Neuron (in vitro differentiated cells): ENCODE data around the gene SLC2A10.
"Not testable (repeated sequence)": the region's sequence is repeated elsewhere in the genome, so short reads cannot be mapped to it uniquely, and the experiment has no call there.

Source experiments
- H2AFZ ChIP-seq: one replicate; pipeline ENCODE4 v1.6.1; 2013; ENCODE audit warnings: low read depth, mild to moderate bottlenecking, inconsistent platforms, low read length, moderate library complexity
- H3K27me3 ChIP-seq: one replicate; pipeline ENCODE4 v1.6.1; 2013; ENCODE audit warnings: low read length; ENCODE audit not compliant: insufficient read depth
- H3K36me3 ChIP-seq: one replicate; pipeline ENCODE4 v1.6.1; 2013; ENCODE audit warnings: low read length; ENCODE audit not compliant: insufficient read depth
- H3K4me1 ChIP-seq: one replicate; pipeline ENCODE4 v1.6.1; 2013; ENCODE audit warnings: low read length; ENCODE audit not compliant: insufficient read depth
- H3K4me3 ChIP-seq: 2 replicates; pipeline ENCODE4 v1.5.1; 2013; ENCODE audit warnings: mild to moderate bottlenecking, low read length, moderate library complexity
- H3K9me3 ChIP-seq: one replicate; pipeline ENCODE4 v1.6.1; 2013; ENCODE audit warnings: low read length

SLC2A10 gene

DNA sequence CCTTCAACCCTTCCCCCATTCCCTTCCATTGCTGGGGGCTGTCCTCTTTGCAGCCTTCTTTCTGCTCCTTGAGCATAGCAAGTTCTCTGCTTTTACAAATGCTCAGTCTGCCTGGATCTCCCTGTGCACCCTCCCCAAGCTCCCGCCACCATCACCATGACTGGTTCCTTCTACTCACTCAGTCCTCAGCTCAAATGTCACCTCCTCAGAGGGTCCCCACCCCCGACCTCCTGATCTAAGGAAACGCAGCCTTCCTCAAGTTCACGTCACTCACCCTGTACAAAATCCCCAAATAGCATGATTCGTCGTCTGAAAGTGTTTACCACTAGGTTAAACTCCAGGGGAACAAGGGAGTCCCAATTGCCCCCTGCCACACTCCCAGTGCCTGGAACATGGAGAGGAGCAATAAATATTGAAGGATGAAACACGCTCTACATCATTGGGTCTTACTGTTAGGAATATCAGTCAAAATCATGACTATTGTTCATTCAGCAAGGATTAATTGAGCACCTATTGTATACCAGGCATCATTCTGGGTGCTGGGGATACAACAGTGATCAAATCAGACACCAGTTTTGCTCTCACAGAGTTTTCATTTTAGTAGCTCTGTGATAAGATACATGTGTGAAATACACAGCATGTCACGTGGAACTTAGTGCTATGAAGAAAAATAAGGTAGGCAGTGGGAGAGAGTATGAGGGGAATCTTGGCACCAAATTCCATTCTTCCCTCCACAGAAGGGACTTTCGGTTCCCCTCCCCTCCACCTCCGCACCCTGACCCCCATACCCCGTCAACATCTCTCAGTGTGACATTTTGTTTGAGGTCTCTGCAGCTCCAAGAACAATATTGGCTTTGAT, 35.8 kb upstream of the SLC2A10 start:
- H3K27me3 ChIP-seq: no peaks in the 10 kb centered on the region
- H3K4me3 ChIP-seq: no peak overlapping the region
- H3K36me3 ChIP-seq: peaks cover 3% of the 10 kb centered on the region
- peaks cover 8% of the 10 kb centered on the region for H3K4me1 ChIP-seq
- no peak overlapping the region for H2AFZ ChIP-seq
- peaks cover 6% of the 10 kb centered on the region for H3K9me3 ChIP-seq

DNA sequence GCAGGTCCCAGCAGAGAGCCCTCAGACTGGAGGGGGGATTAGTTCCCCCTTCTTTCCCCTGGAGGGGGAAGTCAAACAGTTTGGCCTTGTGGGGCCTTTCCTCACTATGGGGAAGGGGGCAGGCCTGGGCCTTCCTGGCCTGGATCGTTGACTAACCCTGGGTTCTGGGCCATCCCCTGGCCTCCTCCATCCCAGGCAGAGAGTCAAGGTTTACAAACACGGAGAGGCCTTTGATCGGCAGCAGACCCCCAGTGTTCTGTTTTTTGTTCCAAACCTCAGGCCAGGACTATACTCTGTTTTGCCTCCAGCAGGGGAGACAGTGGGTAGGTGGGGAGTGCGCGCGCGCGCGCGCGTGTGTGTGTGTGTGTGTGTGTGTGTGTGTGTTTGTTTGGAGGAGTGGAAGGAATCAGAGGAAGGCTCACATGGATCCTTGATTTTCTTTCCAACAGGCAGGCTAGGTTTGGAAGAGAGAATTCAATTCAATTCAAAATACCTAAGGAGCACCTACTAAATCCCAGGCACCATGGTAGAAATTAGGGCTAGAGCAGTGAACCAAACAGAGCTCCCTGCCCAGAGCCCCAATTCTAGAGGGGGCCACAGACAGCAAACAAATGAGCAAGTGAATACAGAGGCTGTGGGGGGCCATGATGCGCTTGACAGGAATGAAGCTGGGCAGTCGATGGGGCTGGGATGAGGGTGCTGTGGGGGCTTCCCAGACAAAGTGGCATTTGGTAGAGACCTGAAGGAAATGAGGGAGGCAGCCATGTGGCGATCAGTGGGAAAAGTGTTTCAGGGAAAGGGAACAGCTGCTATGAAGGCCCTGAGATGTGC, 35.0 kb upstream of the SLC2A10 start:
- peaks cover 6% of the 10 kb centered on the region for H3K9me3 ChIP-seq

DNA sequence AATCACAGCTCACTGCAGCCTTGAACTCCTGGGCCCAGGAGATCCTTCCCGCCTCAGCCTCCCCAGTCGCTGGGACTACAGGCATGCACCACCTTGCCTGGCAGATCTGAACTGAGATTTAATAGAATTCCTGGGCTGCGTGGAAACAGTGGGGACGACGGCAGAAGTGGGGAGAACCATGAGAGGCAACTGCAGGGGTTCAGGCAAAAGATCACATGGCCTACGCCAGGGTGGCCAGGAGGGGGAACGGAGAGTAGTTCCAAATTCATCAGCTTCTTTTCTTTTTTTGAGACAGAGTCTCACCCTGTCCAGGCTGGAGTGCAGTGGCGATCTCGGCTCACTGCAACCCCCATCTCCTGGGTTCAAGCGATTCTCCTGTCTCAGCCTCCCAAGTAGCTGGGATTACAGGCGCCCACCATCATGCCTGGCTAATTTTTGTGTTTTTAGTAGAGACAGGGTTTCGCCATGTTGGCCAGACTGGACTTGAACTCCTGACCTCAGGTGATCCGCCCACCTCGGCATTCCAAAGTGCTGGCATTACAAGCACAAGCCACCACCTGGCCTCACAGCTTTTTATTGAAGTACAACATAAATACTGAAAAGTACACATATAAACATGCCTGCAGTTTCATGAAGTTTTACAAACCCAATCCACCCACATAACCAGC, 32.7 kb upstream of the SLC2A10 start:
- not testable (repeated sequence) for H3K9me3 ChIP-seq, H3K36me3 ChIP-seq, H3K4me1 ChIP-seq, H3K27me3 ChIP-seq, H3K4me3 ChIP-seq, H2AFZ ChIP-seq

More for the DNA sequence above, 35.0 kb upstream of the SLC2A10 start:
- H3K36me3 ChIP-seq: no peaks in the 10 kb centered on the region
- no peak overlapping the region for H3K4me3 ChIP-seq
- H3K27me3 ChIP-seq: no peaks in the 10 kb centered on the region
- H3K4me1 ChIP-seq: peaks cover 8% of the 10 kb centered on the region
- no peak overlapping the region for H2AFZ ChIP-seq

DNA sequence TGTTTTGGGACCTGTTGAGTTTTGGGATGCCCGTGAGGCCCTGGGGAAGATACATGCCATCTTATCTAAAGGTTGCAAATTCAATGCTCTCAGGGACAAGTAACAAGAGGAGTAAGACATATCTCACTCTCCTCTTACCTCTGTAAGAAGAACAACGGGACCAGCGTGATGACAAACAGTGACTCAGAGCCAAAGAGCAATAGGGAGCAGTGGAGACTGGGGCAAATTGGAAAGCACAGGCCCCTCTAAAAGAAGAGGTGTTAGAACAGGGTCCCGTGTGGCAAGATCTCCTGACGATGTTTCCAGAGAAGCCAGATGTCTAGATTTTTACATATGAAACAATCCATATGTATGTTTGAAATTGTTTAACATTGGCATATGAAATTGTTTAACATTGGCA, 31.8 kb upstream of the SLC2A10 start:
- no peaks in the 10 kb centered on the region for H3K9me3 ChIP-seq
- H2AFZ ChIP-seq: no peak overlapping the region
- no peak overlapping the region for H3K4me3 ChIP-seq
- peaks cover 10% of the 10 kb centered on the region for H3K36me3 ChIP-seq
- H3K27me3 ChIP-seq: no peaks in the 10 kb centered on the region
- peaks cover 8% of the 10 kb centered on the region for H3K4me1 ChIP-seq

DNA sequence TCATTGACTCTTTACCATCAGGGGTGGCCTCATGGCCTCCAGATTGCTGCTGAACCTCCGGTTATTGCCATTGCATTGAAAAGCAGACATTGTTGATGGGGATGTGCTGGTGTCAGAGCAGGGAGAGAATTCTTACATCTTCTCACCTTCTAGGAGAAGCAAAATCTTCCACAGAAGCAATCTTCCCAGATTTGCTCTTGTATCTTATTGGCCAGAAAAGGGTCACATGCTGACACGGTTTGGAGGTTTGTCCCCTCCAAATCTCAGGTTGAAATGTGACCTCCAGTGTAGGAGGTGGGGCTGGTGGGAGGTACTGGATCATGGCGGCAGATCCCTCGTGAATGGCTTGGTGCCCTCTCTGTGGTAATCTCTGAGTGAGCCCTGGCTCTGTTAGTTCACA, 30.9 kb upstream of the SLC2A10 start:
- H3K4me3 ChIP-seq: no peak overlapping the region

GRCh38 chr20:46680684-46681031, 28.8 kb upstream of the SLC2A10 start:
- no peak overlapping the region for H3K4me3 ChIP-seq
- H3K36me3 ChIP-seq: peaks cover 13% of the 10 kb centered on the region
- peaks cover 16% of the 10 kb centered on the region for H3K4me1 ChIP-seq
- no peak overlapping the region for H2AFZ ChIP-seq
- no peaks in the 10 kb centered on the region for H3K27me3 ChIP-seq
- H3K9me3 ChIP-seq: no peaks in the 10 kb centered on the region

More for the DNA sequence above, 30.9 kb upstream of the SLC2A10 start:
- Histone ChIP-seq H3K36me3 (peaks cover 10% of the 10 kb centered on the region), H3K4me1 (peaks cover 16% of the 10 kb centered on the region), H3K27me3 (no peaks in the 10 kb centered on the region), H2AFZ (no peak overlapping the region), H3K9me3 (no peaks in the 10 kb centered on the region)

- no peak overlapping the region for H2AFZ ChIP-seq
- no peaks in the 10 kb centered on the region for H3K9me3 ChIP-seq
- H3K4me3 ChIP-seq: no peak overlapping the region
- H3K4me1 ChIP-seq: peaks cover 16% of the 10 kb centered on the region
- no peaks in the 10 kb centered on the region for H3K27me3 ChIP-seq
- H3K36me3 ChIP-seq: peaks cover 16% of the 10 kb centered on the region
Observed at GRCh38 chr20:46681032-46681854, 28.2 kb upstream of the SLC2A10 start.

DNA sequence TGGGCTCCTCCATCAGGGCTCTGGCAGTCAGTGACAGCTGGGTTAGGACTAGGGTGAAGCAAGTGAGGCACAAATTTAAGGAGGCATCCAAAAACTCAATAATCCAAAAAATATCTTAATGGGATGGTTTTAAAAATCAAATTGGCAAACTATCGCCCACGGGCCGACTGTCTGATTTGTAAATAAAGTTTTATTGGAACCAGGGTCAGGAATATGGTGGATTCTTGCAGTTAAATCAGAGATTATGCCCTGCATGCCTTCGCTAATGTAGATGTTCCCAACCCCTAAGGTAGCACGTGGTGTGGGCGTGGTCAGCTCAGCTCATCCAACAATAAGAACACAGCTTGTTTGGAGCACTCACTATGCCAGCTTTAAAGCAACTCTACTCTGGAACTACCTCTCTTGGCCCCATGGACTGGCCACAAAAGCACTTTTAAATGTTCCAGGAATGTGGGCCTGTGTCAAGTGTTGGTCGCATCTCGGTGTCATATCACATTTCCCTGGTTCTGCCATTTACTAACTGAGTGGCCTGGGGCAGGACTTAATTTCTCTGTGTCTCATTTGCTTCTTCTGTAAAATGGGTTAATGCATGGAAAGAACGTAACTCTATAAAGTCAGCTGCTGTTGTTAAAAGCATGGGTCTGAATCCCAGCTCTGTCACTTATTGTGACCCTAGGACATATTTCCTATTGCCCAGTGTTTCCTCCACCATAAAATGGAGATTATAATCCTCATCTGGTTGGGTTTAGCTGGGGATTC, 27.2 kb upstream of the SLC2A10 start:
- Histone ChIP-seq H3K9me3 (no peaks in the 10 kb centered on the region), H3K27me3 (no peaks in the 10 kb centered on the region), H3K36me3 (peaks cover 16% of the 10 kb centered on the region), H2AFZ (no peak overlapping the region), H3K4me3 (no peak overlapping the region), H3K4me1 (peaks cover 16% of the 10 kb centered on the region)

DNA sequence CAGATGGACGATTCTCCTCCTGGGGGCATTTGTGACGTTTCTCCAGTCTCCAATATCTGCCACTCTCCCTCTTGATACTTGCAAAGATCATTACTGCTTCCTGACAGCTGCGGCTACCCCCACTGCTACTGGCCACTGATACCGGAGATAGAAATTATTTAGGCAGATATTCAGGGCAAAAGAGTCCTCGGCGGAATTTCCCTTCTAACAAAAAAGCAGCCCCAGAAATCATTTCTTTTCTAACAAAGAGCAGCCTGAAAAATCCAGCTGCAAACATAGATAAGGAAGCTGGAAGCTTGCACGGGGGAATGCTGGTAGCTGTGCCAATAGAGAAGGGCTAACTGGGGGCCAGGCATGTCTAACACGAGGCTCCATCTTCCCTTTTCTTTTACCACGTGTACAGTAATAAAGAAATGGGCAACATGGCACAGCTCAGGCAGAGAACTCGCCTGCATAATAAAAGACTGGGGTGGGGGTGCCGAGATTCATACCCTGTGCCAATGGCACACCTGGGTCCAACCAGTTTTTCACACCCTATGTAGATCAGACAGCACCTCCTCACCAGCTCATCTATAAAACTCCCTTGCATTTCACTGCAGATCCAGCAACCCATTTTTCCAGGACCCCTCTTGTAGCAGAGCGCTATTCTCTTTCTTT, 26.3 kb upstream of the SLC2A10 start:
- H3K36me3 ChIP-seq: peaks cover 16% of the 10 kb centered on the region
- H3K9me3 ChIP-seq: no peaks in the 10 kb centered on the region
- H3K4me1 ChIP-seq: peaks cover 22% of the 10 kb centered on the region
- H2AFZ ChIP-seq: no peak overlapping the region
- no peak overlapping the region for H3K4me3 ChIP-seq
- H3K27me3 ChIP-seq: no peaks in the 10 kb centered on the region

GRCh38 chr20:46683668-46683938, 25.8 kb upstream of the SLC2A10 start:
- Histone ChIP-seq H3K9me3 (no peaks in the 10 kb centered on the region), H3K4me3 (no peak overlapping the region), H3K27me3 (no peaks in the 10 kb centered on the region), H2AFZ (no peak overlapping the region), H3K4me1 (peaks cover 26% of the 10 kb centered on the region), H3K36me3 (peaks cover 16% of the 10 kb centered on the region)

DNA sequence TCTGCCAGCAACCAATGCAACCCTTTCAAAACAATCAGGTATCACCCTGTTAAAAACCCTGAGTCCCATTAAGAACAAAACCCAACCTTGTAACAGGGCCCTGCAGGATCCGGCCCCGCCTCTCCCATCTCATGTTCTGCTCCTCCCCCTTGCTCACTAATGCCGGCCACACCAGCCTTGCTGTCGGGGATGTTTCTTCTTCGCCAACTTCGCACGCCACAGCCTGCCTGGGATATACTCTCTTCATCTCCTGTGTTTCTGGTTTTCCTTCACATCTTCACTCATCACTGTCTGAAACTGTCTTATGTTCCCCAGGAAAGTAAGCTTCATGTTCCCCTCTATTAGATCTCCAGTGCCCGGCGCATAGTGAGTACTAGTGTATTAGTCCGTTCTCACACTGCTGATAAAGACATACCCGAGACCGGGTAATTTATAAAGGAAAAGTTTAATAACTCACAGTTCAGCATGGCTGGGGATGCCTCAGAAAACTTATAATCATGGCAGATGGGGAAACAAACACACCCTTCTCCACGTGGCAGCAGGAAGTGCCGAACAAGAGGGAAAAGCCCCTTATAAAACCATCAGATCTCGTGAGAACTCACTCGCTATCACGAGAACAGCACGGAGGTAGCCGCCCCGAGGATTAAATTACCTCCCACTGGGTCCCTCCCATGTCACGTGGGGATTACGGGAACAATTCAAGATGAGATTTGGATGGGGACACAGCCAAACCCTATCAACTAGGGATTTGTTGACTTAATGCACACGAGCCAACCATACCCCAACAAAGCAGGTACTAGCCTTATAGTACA, 25.3 kb upstream of the SLC2A10 start:
- Histone ChIP-seq H3K36me3 (peaks cover 16% of the 10 kb centered on the region), H3K27me3 (no peaks in the 10 kb centered on the region), H2AFZ (no peak overlapping the region), H3K4me1 (peaks cover 26% of the 10 kb centered on the region), H3K9me3 (no peaks in the 10 kb centered on the region), H3K4me3 (no peak overlapping the region)
